ENCODE measurements around the gene ATAD3B.

Gene ATAD3B

GRCh38 chr1:1536019-1536937 lies 64.7 kb downstream of the ATAD3B start:
- DNase-seq, result no peak

DNA sequence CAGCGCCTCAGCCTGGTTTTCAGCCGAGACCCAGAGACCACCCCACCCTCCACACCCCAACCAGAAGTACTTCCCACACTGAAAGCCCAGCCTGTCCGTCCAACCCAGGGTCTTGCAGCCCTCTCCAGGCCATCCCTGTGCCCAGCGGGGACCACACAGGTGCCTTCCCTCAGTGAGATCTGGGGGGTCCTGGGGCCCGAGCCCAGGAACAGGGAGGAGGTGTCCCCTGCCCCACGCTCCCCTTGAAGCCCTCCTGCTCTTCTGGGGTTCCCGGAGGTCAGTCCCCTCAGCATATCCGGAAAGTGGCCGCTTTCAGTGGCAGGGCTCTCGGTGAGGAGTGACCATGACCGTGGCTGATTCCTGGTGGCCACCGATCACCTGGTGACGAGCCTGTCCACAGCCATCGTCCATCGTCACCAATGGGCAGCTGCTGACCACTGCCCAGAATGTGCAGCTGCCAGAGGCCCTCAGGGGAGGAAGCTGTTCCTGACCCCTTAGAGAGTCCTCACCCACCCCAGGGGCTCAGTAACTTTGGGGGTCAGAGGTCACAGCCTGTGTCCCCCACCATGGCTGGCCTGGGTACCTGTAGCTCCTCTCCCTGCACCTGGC lies 65.5 kb downstream of the ATAD3B start:
- no peak for DNase-seq

GRCh38 chr1:1537626-1538250 lies 66.2 kb downstream of the ATAD3B start:
- no peak for DNase-seq

DNA sequence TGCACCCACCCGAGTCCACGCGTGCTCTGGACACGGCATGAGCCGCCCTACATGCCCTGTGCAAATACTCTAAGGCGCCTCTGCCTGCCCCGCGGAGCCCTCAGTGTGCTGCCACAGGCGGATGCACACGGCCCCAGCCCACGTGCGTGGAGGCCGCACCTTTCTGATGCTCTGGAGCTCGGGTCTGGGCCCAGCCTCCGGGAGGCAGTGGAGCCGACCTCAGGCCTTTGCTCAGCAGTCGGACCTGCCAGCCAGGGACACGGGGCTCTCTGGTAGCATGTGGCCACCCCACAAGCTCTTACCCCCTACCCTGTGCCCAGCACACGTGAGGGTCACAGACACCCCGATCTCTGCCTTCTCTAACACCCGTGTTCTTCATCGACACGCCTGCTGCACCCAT lies 66.8 kb downstream of the ATAD3B start:
- DNase-seq, result no peak

DNA sequence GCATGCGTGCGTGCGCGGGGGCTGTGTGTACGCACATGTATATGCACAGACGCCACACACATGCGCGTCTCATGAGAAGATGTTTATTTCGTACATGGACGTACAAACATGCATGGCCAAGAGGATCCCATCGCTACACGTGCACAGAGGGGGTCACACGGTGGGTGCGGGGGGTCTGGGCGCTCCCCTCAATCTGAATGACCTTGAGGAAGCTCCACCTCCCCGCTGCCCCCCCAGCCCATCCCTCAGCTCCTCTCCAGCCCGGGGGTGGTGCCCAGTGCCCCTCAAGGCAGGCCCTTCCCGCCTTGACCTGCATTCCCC lies 67.4 kb downstream of the ATAD3B start:
- no peak for DNase-seq

DNA sequence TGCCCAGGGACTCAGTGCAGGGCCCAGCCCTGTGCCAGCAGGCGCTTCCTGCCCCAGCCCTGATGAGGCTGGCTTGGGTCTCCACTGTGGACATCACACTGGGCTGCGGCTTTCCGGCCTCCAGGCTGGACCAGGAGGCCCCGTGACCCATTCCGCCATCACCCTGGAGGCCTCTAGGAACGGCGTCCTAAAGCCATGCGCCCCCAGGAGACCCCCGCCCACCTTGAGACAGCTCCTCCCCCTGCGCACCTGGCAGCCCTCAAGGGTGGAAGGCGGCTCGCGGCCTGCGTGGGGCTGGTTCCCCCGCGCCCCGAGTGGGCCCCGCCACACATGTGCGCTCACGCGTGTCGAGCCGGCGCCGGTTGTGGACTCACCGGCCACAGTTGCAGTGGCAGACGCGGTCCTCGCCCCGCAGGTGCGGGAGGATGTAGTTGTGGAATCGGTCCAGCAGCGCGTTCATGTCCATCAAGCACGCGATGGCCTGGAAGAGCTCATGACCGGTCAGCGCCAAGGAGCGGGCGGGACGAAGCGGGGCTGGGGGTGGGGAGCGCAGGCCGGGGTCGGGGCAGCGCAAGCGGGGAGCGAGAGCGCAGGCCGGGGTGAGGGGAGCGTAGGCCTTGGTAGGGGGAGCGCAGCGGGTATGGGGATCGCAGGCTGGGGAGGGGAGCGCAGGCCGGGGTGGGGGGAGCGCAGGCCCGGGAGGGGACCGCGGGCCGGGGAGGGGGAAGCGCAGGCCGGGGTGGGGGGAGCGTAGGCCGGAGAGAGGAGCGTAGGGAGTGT lies 67.9 kb downstream of the ATAD3B start:
- no peak for DNase-seq

DNA sequence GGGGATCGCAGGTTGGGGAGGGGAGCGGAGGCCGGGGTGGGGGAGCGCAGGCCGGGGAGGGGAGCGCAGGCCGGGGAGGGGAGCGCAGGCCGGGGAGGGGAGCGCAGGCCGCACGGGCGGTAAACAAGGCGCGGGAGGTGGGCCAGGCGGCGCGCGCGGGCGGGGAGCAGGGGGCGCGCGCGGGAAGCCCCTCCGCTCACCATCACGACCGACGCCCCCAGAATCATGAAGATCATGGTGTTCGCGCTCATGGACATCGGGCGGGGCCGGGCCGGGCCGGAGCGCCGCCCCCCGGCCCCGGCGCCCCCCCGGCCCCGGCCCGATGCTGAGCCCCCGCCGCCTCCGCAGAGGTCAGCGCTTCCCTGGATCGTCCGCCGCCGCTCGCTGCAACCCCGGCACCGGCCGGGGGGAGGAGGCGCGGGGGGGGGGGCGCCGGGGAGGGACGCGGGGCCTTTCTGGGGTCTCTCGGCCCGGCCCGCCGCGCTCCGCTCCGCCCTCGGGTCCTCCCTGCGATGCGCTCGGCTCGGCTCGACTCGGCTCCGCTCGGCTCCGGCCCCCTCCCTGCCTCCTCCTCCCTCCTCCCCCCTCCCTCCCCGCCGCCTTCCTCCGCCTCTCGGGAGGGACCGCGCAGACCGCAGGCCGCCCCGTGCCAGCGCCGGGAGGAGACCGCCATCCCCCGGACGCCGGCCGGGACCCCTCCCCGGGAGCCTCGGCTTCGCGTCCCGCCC lies 68.7 kb downstream of the ATAD3B start, which contains the start of gene TMEM240:
TMEM240 (minus strand) TSS at position 535 of the 728 bp plus-strand sequence; CDS start at position 257, 278 bp downstream.
- DNase-seq, result no peak

GRCh38 chr1:1540818-1541628 lies 69.5 kb downstream of the ATAD3B start:
- no peak for DNase-seq

DNA sequence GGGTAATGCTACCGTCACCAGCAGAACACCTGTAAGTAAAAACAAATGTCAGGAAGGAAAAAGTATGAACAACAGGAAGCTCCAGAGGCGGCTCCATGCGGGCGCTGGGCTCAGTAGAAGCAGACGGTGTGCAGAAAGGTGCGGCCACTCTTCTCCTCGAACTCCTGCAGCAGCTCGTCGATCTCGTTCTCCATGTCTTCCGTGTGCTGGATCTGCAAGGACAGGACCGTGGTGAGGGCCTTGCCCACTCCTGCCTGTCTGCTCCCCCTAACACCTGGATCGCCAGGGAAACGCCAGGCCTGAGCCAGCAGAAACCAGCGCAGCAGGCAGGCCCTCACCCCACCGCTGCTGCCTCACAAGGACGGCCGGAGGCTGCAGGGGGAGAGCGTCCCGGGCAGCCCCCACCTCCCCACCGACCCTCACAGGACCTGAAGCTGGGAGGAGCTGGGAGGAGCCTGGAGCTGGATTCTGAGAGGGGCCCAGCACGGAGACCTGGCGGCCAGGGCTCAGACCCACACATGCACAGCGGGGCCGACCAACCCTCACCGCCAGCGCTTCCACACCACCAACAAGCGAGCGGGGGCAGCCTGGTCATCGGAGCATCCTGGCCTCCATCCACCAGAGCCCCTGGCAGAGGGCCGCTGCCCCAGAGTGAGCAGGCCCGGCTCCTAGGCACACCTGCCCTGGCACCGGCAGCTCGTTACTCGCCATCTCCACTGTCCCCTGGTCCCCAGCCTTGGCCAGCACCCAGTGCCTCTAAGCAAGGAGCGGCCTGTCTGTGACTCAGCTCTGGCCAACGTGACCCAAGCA lies 70.6 kb downstream of the ATAD3B start:
- no peak for DNase-seq

- DNase-seq, result no peak
Measured at GRCh38 chr1:1542766-1543705, 71.5 kb downstream of the ATAD3B start.

DNA sequence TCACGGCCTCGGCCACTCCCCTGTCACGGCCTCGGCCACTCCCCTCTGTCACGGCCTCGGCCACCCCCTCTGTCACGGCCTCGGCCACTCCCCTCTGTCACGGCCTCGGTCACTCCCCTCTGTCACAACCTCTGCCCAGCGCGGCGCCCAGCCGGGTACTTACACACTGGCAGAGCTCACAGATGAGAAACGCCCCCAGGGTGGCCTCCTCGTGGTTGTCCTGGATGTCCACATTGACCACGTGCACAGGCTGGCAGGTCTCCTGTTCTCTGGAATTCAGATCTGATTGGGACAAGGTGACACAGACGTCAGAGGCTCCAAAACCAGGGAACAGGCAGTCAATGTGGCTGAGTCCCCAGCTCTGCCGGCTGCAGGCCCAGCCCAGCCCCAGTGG lies 72.1 kb downstream of the ATAD3B start:
- DNase-seq, result no peak

DNA sequence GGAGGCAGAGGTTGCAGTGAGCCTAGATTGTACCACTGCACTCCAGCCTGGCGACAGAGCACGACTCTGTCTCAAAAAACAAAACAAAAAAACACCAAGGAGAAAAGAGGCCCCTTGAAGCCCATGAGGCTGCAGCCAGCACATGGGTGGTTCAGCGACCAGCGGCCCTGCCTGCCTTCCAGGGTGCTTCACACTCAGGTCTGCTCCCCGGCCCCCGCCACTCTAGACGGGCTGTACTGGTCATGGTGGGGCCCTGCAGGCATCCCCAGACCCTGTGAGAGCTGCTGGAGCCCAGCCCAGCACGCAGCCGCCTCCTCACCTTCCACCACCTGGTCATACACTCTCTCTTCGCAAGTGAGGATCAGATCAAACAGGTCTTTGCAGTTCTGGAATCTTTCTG lies 73.0 kb downstream of the ATAD3B start:
- no peak for DNase-seq

Data from NCI-H1436 treated with DMSO at 0.1 percent for 48 hours (cell line).